SK-N-SH treated with all-trans-retinoic acid at 6 μM for 48 hours (cell line): ENCODE results near the gene INSYN2B.

ENCODE experiments used
- ARNTL ChIP-seq: fragments of 450-650 bp; formaldehyde crosslinking; IDR thresholded peaks from 2 replicates; pipeline ENCODE4 v1.5.0; 2020; ENCODE audit warnings: low read depth, mild to moderate bottlenecking, moderate library complexity, borderline replicate concordance
- CSRNP3 ChIP-seq: fragments of 250-450 bp; sonication (Bioruptor Pico); IDR thresholded peaks from 2 replicates; pipeline ENCODE4 v1.5.1; 2021; ENCODE audit warnings: mild to moderate bottlenecking, moderate library complexity
- OSR1 ChIP-seq: fragments of 250-450 bp; sonication (Bioruptor Pico); IDR thresholded peaks from 2 replicates; pipeline ENCODE4 v1.8.0; 2022; ENCODE audit warnings: moderate library complexity, mild to moderate bottlenecking, inconsistent platforms
- PATZ1 ChIP-seq: fragments of 250-450 bp; sonication (Bioruptor Pico); IDR thresholded peaks from 2 replicates; pipeline ENCODE4 v1.8.0; 2020; ENCODE audit warnings: mild to moderate bottlenecking, moderate library complexity, borderline replicate concordance
- RARB ChIP-seq: fragments of 250-450 bp; sonication (Bioruptor Pico); IDR thresholded peaks from 2 replicates; pipeline ENCODE4 v1.8.0; 2021; ENCODE audit warnings: mild to moderate bottlenecking, moderate library complexity
- TCF4 ChIP-seq: fragments of 250-450 bp; sonication (Bioruptor Pico); IDR thresholded peaks from 2 replicates; pipeline ENCODE4 v1.8.0; 2021; ENCODE audit warnings: mild to moderate bottlenecking, moderate library complexity, borderline replicate concordance
- ZFP3 ChIP-seq: fragments of 250-450 bp; sonication (Bioruptor Pico); IDR thresholded peaks from 2 replicates; pipeline ENCODE4 v1.5.0; 2020; ENCODE audit warnings: mild to moderate bottlenecking, moderate library complexity
- TF ChIP-seq, protein P1 (sequence below): fragments of 250-450 bp; sonication (Bioruptor Pico); IDR thresholded peaks from 2 replicates; pipeline ENCODE4 v1.5.1; 2020; ENCODE audit warnings: low read depth, mild to moderate bottlenecking, moderate library complexity

- TF ChIP-seq OSR1 (CRISPR knock-in tag) (no peak), ARNTL (no peak), PATZ1 (CRISPR knock-in tag) (no peak), ZFP3 (no peak), CSRNP3 (CRISPR knock-in tag) (no peak), RARB (CRISPR knock-in tag) (no peak), TCF4 (CRISPR knock-in tag) (no peak)
- TF ChIP-seq, protein P1, sequence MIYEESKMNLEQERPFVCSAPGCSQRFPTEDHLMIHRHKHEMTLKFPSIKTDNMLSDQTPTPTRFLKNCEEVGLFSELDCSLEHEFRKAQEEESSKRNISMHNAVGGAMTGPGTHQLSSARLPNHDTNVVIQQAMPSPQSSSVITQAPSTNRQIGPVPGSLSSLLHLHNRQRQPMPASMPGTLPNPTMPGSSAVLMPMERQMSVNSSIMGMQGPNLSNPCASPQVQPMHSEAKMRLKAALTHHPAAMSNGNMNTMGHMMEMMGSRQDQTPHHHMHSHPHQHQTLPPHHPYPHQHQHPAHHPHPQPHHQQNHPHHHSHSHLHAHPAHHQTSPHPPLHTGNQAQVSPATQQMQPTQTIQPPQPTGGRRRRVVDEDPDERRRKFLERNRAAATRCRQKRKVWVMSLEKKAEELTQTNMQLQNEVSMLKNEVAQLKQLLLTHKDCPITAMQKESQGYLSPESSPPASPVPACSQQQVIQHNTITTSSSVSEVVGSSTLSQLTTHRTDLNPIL = no peak
Measured at GRCh38 chr5:169904508-169904907, 75.8 kb downstream of the INSYN2B start.
